GM12878 (cell line): ENCODE measurements around the gene GOLGA2. TPM values are rescaled to one million over a fixed set of nuclear protein-coding genes. Genes with fewer than 3 reads are reported as not detected.

Experiments
- BRCA1 ChIP-seq: IDR thresholded peaks from 2 replicates; pipeline ENCODE4 v1.6.1; 2011; ENCODE audit warnings: low read depth, low read length, improper control_type of control experiment
- CBFB ChIP-seq: IDR thresholded peaks from 2 replicates; pipeline ENCODE4 v1.6.1; 2016; ENCODE audit warnings: antibody characterized with exemption, low read depth
- CBX3 ChIP-seq: fragments of 200-600 bp; sonication (generic); IDR thresholded peaks from 2 replicates; pipeline ENCODE4 v1.6.1; 2016; ENCODE audit warnings: low read depth, borderline replicate concordance
- DPF2 ChIP-seq: fragments of 450-650 bp; IDR thresholded peaks from 2 replicates; pipeline ENCODE4 v1.6.1; 2017; ENCODE audit warnings: mild to moderate bottlenecking
- E2F8 ChIP-seq: fragments of 450-650 bp; IDR thresholded peaks from 2 replicates; pipeline ENCODE4 v1.6.1; 2018; ENCODE audit warnings: mild to moderate bottlenecking, low read depth, moderate library complexity; ENCODE audit not compliant: partially characterized antibody
- ETV6 ChIP-seq, 2 experiments: fragments of 450-650 bp in 1 of 2; IDR thresholded peaks in 1 of 2; conservative IDR thresholded peaks in 1 of 2; 2 replicates each; pipeline ENCODE4 v1.6.1; 2014; ENCODE audit warnings: antibody characterized with exemption in 1 of 2, borderline replicate concordance in 1 of 2, low read depth in 1 of 2, mild to moderate bottlenecking in 1 of 2, moderate library complexity in 1 of 2
- FOXM1 ChIP-seq: IDR thresholded peaks from 2 replicates; pipeline ENCODE4 v1.6.1; 2012; ENCODE audit warnings: low read depth, mild to moderate bottlenecking, inconsistent platforms, low read length, moderate library complexity
- HSF1 ChIP-seq: fragments of 150-350 bp; IDR thresholded peaks from 2 replicates; pipeline ENCODE4 v1.6.1; 2014; ENCODE audit warnings: mild to moderate bottlenecking, low read depth, low read length
- KDM1A ChIP-seq: fragments of 200-600 bp; sonication (generic); IDR thresholded peaks from 2 replicates; pipeline ENCODE4 v1.6.1; 2016; ENCODE audit warnings: borderline replicate concordance
- MEF2A ChIP-seq: IDR thresholded peaks from 2 replicates; pipeline ENCODE4 v1.6.1; 2011; ENCODE audit warnings: low read depth, mild to moderate bottlenecking, low read length, moderate library complexity; ENCODE audit not compliant: insufficient read depth
- MLLT1 ChIP-seq: fragments of 450-650 bp; IDR thresholded peaks from 2 replicates; pipeline ENCODE4 v1.6.1; 2016; ENCODE audit warnings: mild to moderate bottlenecking
- MTA3 ChIP-seq: IDR thresholded peaks from 2 replicates; pipeline ENCODE4 v1.6.1; 2012; ENCODE audit warnings: low read length, inconsistent platforms, borderline replicate concordance
- NBN ChIP-seq: fragments of 450-650 bp; IDR thresholded peaks from 2 replicates; pipeline ENCODE4 v1.6.1; 2016
- NKRF ChIP-seq: fragments of 450-650 bp; conservative IDR thresholded peaks from 2 replicates; pipeline ENCODE4 v1.6.1; 2017; ENCODE audit warnings: mild to moderate bottlenecking, moderate library complexity
- PBX3 ChIP-seq: IDR thresholded peaks from 2 replicates; pipeline ENCODE4 v1.6.1; 2011; ENCODE audit warnings: mild to moderate bottlenecking, low read depth, low read length, moderate library complexity; ENCODE audit not compliant: insufficient replicate concordance
- RUNX3 ChIP-seq: IDR thresholded peaks from 2 replicates; pipeline ENCODE4 v1.6.1; 2012; ENCODE audit warnings: low read length, inconsistent platforms
- SP1 ChIP-seq: IDR thresholded peaks from one replicate; pipeline ENCODE4 v1.6.1; 2011; ENCODE audit warnings: low read depth, low read length
- SREBF2 ChIP-seq: IDR thresholded peaks from 2 replicates; pipeline ENCODE4 v1.6.1; 2012; ENCODE audit warnings: mild to moderate bottlenecking, low read length
- TBL1XR1 ChIP-seq: IDR thresholded peaks from 2 replicates; pipeline ENCODE4 v1.6.1; 2012; ENCODE audit warnings: low read depth, low read length, improper control_type of control experiment
- TCF12 ChIP-seq: IDR thresholded peaks from 2 replicates; pipeline ENCODE4 v1.6.1; 2011; ENCODE audit warnings: low read depth, mild to moderate bottlenecking, low read length
- USF2 ChIP-seq: IDR thresholded peaks from 2 replicates; pipeline ENCODE4 v1.6.1; 2011; ENCODE audit warnings: low read depth, low read length, improper control_type of control experiment, borderline replicate concordance
- polyA plus RNA-seq, 11 experiments: library from polyadenylated mRNA; depleted of rRNA in 4 of 11; unstranded in 6 of 11; stranded (reverse) in 5 of 11; fragments of >200 nt; fragmentation: Nextera tagmentation in 4 of 11; fragmentation: Illumina TruSeq in 1 of 11; extraction: Ambion mirVana in 4 of 11; extraction: Trizol in 1 of 11; gene quantifications; 1 replicate in 1 of 11; 2 replicates in 10 of 11; pipeline versions ENCODE4 v1.2.1 to v1.2.3, GENCODE V29; 2011 to 2016; ENCODE audit warnings: inconsistent platforms in 2 of 11, missing spikeins in 2 of 11, low read depth in 1 of 11
- total RNA-seq, 4 experiments: library from RNA; depleted of rRNA in 3 of 4; stranded (reverse); fragments of >200 nt in 3 of 4; fragmentation: Illumina TruSeq in 1 of 4; extraction: Trizol in 1 of 4; gene quantifications; 2 replicates each; pipeline versions ENCODE4 v1.2.1 to v1.2.3, GENCODE V29; 2013 to 2021

GOLGA2 gene
- total and polyA plus RNA-seq, 10 of the 15 experiments (the other 5 are each of a cell fraction or from before 2014, with no cell fraction given), result 5.9 to 32.6 (median 19.7) TPM

GRCh38 chr9:128292009-128292408, 16.2 kb upstream of the GOLGA2 start (continued):
- TF ChIP-seq E2F8, result no peak
- no peak for TF ChIP-seq TBL1XR1
- TF ChIP-seq TCF12, result no peak
- TF ChIP-seq MTA3, result no peak
- TF ChIP-seq HSF1, result no peak
- no peak for TF ChIP-seq FOXM1
- no peak for TF ChIP-seq NKRF
- TF ChIP-seq RUNX3, result peak; percentile 18; the same call in 1 of the 2 replicates
- no peak for TF ChIP-seq MEF2A
- TF ChIP-seq BRCA1, result no peak
- no peak for TF ChIP-seq SREBF2
- TF ChIP-seq NBN, result 0 out of 2 replicates have a peak, but pooled peaks have one; percentile 32
- TF ChIP-seq USF2, result no peak
- no peak for TF ChIP-seq KDM1A
- TF ChIP-seq DPF2, result 0 out of 2 replicates have a peak, but pooled peaks have one; percentile 32
- peak; percentile 69; the same call in 1 of the 2 replicates for TF ChIP-seq MLLT1
- no peak for TF ChIP-seq PBX3
- no peak for TF ChIP-seq CBX3
- no peak for TF ChIP-seq CBFB
- no peak for TF ChIP-seq SP1
- TF ChIP-seq ETV6 (conservative IDR thresholded peaks at IDR 0.05 in 1 of 2, IDR thresholded peaks at IDR 0.05 in 1 of 2; ENCODE audit: borderline replicate concordance in 1 of 2, low read depth in 1 of 2), result no peak
